HepG2 (cell line): ENCODE measurements around the gene RPTOR. TPM values are rescaled to one million over a fixed set of nuclear protein-coding genes. Genes with fewer than 3 reads are reported as not detected.

Source experiments
- ATAC-seq: fragments of 200-7000 bp; cut with Tn5 transposase; 3 replicates; pipeline ENCODE4 v1.9.1; 2020; ENCODE audit warnings: mild to moderate bottlenecking, moderate library complexity
- BruUV-seq: library from RNA; stranded (reverse); fragments of 400-500 nt; replicated peaks from 2 replicates; lab custom pipeline; 2021; lab: Mats Ljungman, UMichigan
- CTCF ChIA-PET: fragments of 300-600 bp; formaldehyde crosslinking; extraction: SDS; loops from one replicate; lab custom pipeline; 2021; ENCODE audit warnings: low total read pairs, inconsistent platforms, low intra/inter-chr PET ratio; lab: Yijun Ruan, JAX
- POLR2A ChIA-PET: fragments of 350-600 bp; sonication (Branson Sonifier 250); formaldehyde crosslinking; loops from one replicate; lab custom pipeline; 2020; ENCODE audit warnings: antibody characterized with exemption, inconsistent platforms; lab: Yijun Ruan, JAX
- DNase-seq: peaks from one replicate; pipeline ENCODE4 v3.0.0-alpha.2; 2015; ENCODE audit warnings: low spot score
- FAIRE-seq: peaks from 3 replicates; lab custom pipeline; 2011; peaks lifted over from hg19 to GRCh38; lab: Jason Lieb, UNC
- H2AFZ ChIP-seq: one replicate; pipeline ENCODE4 v1.6.1; 2011; ENCODE audit warnings: low read length, inconsistent platforms
- H3K27ac ChIP-seq: fragments of 300-600 bp; 3 replicates; pipeline ENCODE4 v1.8.0; 2011; ENCODE audit warnings: mixed run types, mild to moderate bottlenecking, mixed read lengths, low read length, inconsistent platforms; ENCODE audit not compliant: insufficient read depth; ENCODE audit errors: extremely low read length
- H3K27me3 ChIP-seq, 2 experiments: fragments of 200-600 bp in 1 of 2; 2 replicates in 1 of 2; 3 replicates in 1 of 2; pipeline versions ENCODE4 v1.6.0 to v1.8.0; 2011; ENCODE audit warnings: low read length in 2 of 2, mild to moderate bottlenecking in 2 of 2, moderate library complexity in 2 of 2, inconsistent platforms in 1 of 2; ENCODE audit not compliant: insufficient read depth in 2 of 2, control insufficient read depth in 1 of 2
- H3K36me3 ChIP-seq, 2 experiments: fragments of 200-600 bp in 1 of 2; replicated peaks in 1 of 2; 2 replicates in 1 of 2; 3 replicates in 1 of 2; pipeline versions ENCODE4 v1.5.1 to v1.8.0; 2011; ENCODE audit warnings: low read length in 2 of 2, inconsistent platforms in 1 of 2; ENCODE audit not compliant: insufficient read depth in 2 of 2, control insufficient read depth in 1 of 2
- H3K4me1 ChIP-seq: 2 replicates; pipeline ENCODE4 v1.5.1; 2012; ENCODE audit warnings: low read length, inconsistent platforms; ENCODE audit not compliant: insufficient read depth
- H3K4me2 ChIP-seq: 2 replicates; pipeline ENCODE4 v1.6.0; 2011; ENCODE audit warnings: low read depth, low read length, inconsistent platforms
- H3K4me3 ChIP-seq, 3 experiments: fragments of 200-600 bp in 1 of 3; sonication (generic), shearing (Covaris generic) in 1 of 3; replicated peaks in 1 of 3; 2 replicates each; pipeline ENCODE4 v1.5.1; 2011 to 2016; ENCODE audit warnings: low read length in 3 of 3, inconsistent platforms in 2 of 3, low read depth in 2 of 3, mild to moderate bottlenecking in 2 of 3, control low read depth in 1 of 3, mixed read lengths in 1 of 3; ENCODE audit not compliant: insufficient read depth in 1 of 3
- H3K79me2 ChIP-seq: one replicate; pipeline ENCODE4 v1.6.1; 2011; ENCODE audit warnings: low read length, inconsistent platforms; ENCODE audit not compliant: insufficient read depth
- H3K9ac ChIP-seq: 2 replicates; pipeline ENCODE4 v1.6.0; 2011; ENCODE audit warnings: mild to moderate bottlenecking, low read depth, low read length, inconsistent platforms; ENCODE audit not compliant: insufficient read depth
- H3K9me3 ChIP-seq: 2 replicates; pipeline ENCODE4 v1.5.1; 2012; ENCODE audit warnings: mild to moderate bottlenecking, low read length
- H4K20me1 ChIP-seq: 2 replicates; pipeline ENCODE4 v1.6.0; 2011; ENCODE audit warnings: inconsistent platforms, mild to moderate bottlenecking, low read length, moderate library complexity; ENCODE audit not compliant: insufficient read depth
- AGO1 ChIP-seq: fragments of 200-400 bp; formaldehyde crosslinking; IDR thresholded peaks from 2 replicates; pipeline ENCODE4 v1.6.1; 2017; ENCODE audit warnings: mild to moderate bottlenecking, low read depth, low read length, moderate library complexity; ENCODE audit not compliant: poor library complexity, severe bottlenecking
- AHR ChIP-seq: IDR thresholded peaks from 2 replicates; pipeline ENCODE4 v1.6.1; 2018; ENCODE audit warnings: missing genetic modification reagents, missing compliant biosample characterization
- BRCA1 ChIP-seq: sonication (generic); formaldehyde crosslinking; IDR thresholded peaks from 2 replicates; pipeline ENCODE4 v1.4.0; 2020; ENCODE audit warnings: missing genetic modification reagents
- BRD4 ChIP-seq: sonication (generic); formaldehyde crosslinking; IDR thresholded peaks from 2 replicates; pipeline ENCODE4 v1.4.0; 2020; ENCODE audit warnings: missing genetic modification reagents
- CENPT ChIP-seq: sonication (generic); formaldehyde crosslinking; IDR thresholded peaks from 2 replicates; pipeline ENCODE4 v1.8.0; 2022; ENCODE audit warnings: low read depth, mild to moderate bottlenecking, moderate library complexity, missing genetic modification reagents
- CTCF ChIP-seq: sonication (generic); formaldehyde crosslinking; IDR thresholded peaks from 2 replicates; pipeline ENCODE4 v1.5.0; 2020; ENCODE audit warnings: mild to moderate bottlenecking, missing genetic modification reagents, moderate library complexity
- MAFK ChIP-seq, 2 experiments: IDR thresholded peaks in 1 of 2; conservative IDR thresholded peaks in 1 of 2; 2 replicates each; pipeline ENCODE4 v1.6.1; 2011; ENCODE audit warnings: improper control_type of control experiment in 2 of 2, low read length in 2 of 2
- MLLT10 ChIP-seq: sonication (generic); formaldehyde crosslinking; IDR thresholded peaks from 2 replicates; pipeline ENCODE4 v1.4.0; 2020; ENCODE audit warnings: missing genetic modification reagents
- NKX3-1 ChIP-seq: sonication (generic); formaldehyde crosslinking; IDR thresholded peaks from 2 replicates; pipeline ENCODE4 v1.5.0; 2020; ENCODE audit warnings: missing genetic modification reagents
- SRF ChIP-seq: IDR thresholded peaks from 2 replicates; pipeline ENCODE4 v1.6.1; 2011; ENCODE audit warnings: mild to moderate bottlenecking, low read depth, low read length, moderate library complexity
- SRSF9 ChIP-seq: fragments of 200-400 bp; formaldehyde crosslinking; IDR thresholded peaks from 2 replicates; pipeline ENCODE4 v1.6.1; 2018; ENCODE audit warnings: borderline replicate concordance, mild to moderate bottlenecking, low read depth, low read length; ENCODE audit not compliant: insufficient read depth, poor library complexity, severe bottlenecking
- SRY ChIP-seq: sonication (generic); formaldehyde crosslinking; IDR thresholded peaks from 2 replicates; pipeline ENCODE4 v1.8.0; 2022; ENCODE audit warnings: mild to moderate bottlenecking, missing genetic modification reagents
- ZBTB7A ChIP-seq: sonication (generic); formaldehyde crosslinking; IDR thresholded peaks from 2 replicates; pipeline ENCODE4 v1.8.0; 2022; ENCODE audit warnings: mild to moderate bottlenecking, missing genetic modification reagents
- ZNF235 ChIP-seq: sonication (generic); formaldehyde crosslinking; IDR thresholded peaks from 2 replicates; pipeline ENCODE4 v1.8.1; 2023; ENCODE audit warnings: mild to moderate bottlenecking, missing genetic modification reagents, borderline replicate concordance
- ZNF326 ChIP-seq: sonication (generic); formaldehyde crosslinking; IDR thresholded peaks from 2 replicates; pipeline ENCODE4 v1.4.0; 2020; ENCODE audit warnings: missing genetic modification reagents, borderline replicate concordance
- ZNF687 ChIP-seq: sonication (generic); formaldehyde crosslinking; IDR thresholded peaks from 2 replicates; pipeline ENCODE4 v1.5.1; 2020; ENCODE audit warnings: mild to moderate bottlenecking, missing genetic modification reagents, moderate library complexity
- ZNF770 ChIP-seq: sonication (generic); formaldehyde crosslinking; IDR thresholded peaks from 2 replicates; pipeline ENCODE4 v1.5.0; 2020; ENCODE audit warnings: mild to moderate bottlenecking, missing genetic modification reagents
- WGBS: methylation state at CpG from one replicate; pipeline ENCODE4 v1.1.6; 2017; ENCODE audit warnings: low lambda C conversion rate; 5-methylcytosine and 5-hydroxymethylcytosine counted together
- in situ Hi-C: cut with HindIII; loops from 2 replicates; pipeline ENCODE4 v1.10.0; 2017; ENCODE audit warnings: low pct_unique_long_range_greater_than_20kb; ENCODE audit not compliant: extremely low pct_ligation_motif_present
- intact Hi-C: fragments of 100-400 bp; cut with micrococcal nuclease; formaldehyde crosslinking; loops from one replicate; pipeline ENCODE4 v1.10.0; 2022; ENCODE audit not compliant: unreplicated experiment
- polyA plus RNA-seq, 8 experiments: library from polyadenylated mRNA; depleted of rRNA in 3 of 8; stranded (reverse) in 7 of 8; unstranded in 1 of 8; fragments of >200 nt; fragmentation: Illumina TruSeq in 4 of 8; extraction: Trizol in 4 of 8; gene quantifications; 2 replicates each; pipeline versions ENCODE4 v1.2.1 to v1.2.3, GENCODE V29; 2011 to 2016; ENCODE audit warnings: low read depth in 4 of 8, missing spikeins in 1 of 8, mixed read lengths in 1 of 8; ENCODE audit not compliant: insufficient read depth in 1 of 8
- total RNA-seq, 5 experiments: library from RNA; depleted of rRNA; stranded (reverse); fragments of >200 nt; fragmentation: Illumina TruSeq; extraction: Trizol; gene quantifications; 2 replicates each; pipeline ENCODE4 v1.2.3, GENCODE V29; 2016; ENCODE audit warnings: low read depth in 1 of 5

RPTOR gene
- total and polyA plus RNA-seq, 2 of the 13 experiments (the other 11 are each of a cell fraction or from before 2014, with no cell fraction given) = 6.6 to 25.3 TPM

- no peak for DNase-seq
- H3K79me2 ChIP-seq = no peaks in the 10 kb centered on the region
- H3K4me2 ChIP-seq = no peak overlapping the region
- CTCF ChIA-PET = no interaction called here
- POLR2A ChIA-PET = interaction anchor here (1.6 kb wide), 1 partner anchor 545 kb away, joined by 4 read pairs; no protein-coding TSS in a partner anchor
- H3K9ac ChIP-seq = no peak overlapping the region
- ATAC-seq = peak; percentile 1; the same call in 2 of the 3 replicates
- FAIRE-seq = no peak
- no peak overlapping the region for H3K27ac ChIP-seq
- peaks cover 38% of the 10 kb centered on the region for H3K4me1 ChIP-seq
- no peaks in the 10 kb centered on the region for H3K9me3 ChIP-seq
- WGBS = 54% methylated on average over 7 of the region's 13 CpGs
- no peaks in the 10 kb centered on the region for H4K20me1 ChIP-seq
- no peaks in the 10 kb centered on the region for H3K36me3 ChIP-seq
- no peak overlapping the region; a peak in 1 of 6 replicates for H3K4me3 ChIP-seq
- H2AFZ ChIP-seq = no peak overlapping the region
- H3K27me3 ChIP-seq = peaks cover 6 to 37% of the 10 kb centered on the region in 2 experiments; a peak in 4 of 5 replicates
- intact Hi-C loops (no loop called here), in situ Hi-C loops (no loop called here)
- BruUV-seq = no TSS peak
- 0 out of 2 replicates have a peak, but pooled peaks have one; percentile 35 for TF ChIP-seq SRY (CRISPR knock-in tag)
- TF ChIP-seq SRF = no peak
- TF ChIP-seq ZNF770 (CRISPR knock-in tag) = peak; percentile 47; the same call in 1 of the 2 replicates
- TF ChIP-seq BRD4 (CRISPR knock-in tag) = no peak
- TF ChIP-seq ZBTB7A = no peak
- no peak for TF ChIP-seq AHR (CRISPR knock-in tag)
- TF ChIP-seq NKX3-1 (CRISPR knock-in tag) = no peak
- peak; percentile 38 for TF ChIP-seq AGO1
- TF ChIP-seq MAFK (conservative IDR thresholded peaks at IDR 0.05 in 1 of 2, IDR thresholded peaks at IDR 0.05 in 1 of 2; ENCODE audit: low read length in 2 of 2) = no peak
- TF ChIP-seq BRCA1 (CRISPR knock-in tag) = no peak
- no peak for TF ChIP-seq CTCF (CRISPR knock-in tag)
- TF ChIP-seq ZNF235 (CRISPR knock-in tag) = no peak
- TF ChIP-seq MLLT10 = no peak
- no peak for TF ChIP-seq CENPT (CRISPR knock-in tag)
- no peak for TF ChIP-seq SRSF9
- 0 out of 2 replicates have a peak, but pooled peaks have one; percentile 0 for TF ChIP-seq ZNF687 (CRISPR knock-in tag)
- TF ChIP-seq ZNF326 (CRISPR knock-in tag) = no peak
These were observed 427.2 kb downstream of the RPTOR start for GRCh38 chr17:80971704-80972304.
